ENCODE results near the gene KLF13. TPM values are rescaled to one million over a fixed set of nuclear protein-coding genes. Genes with fewer than 3 reads are reported as not detected.

The KLF13 gene
- total RNA-seq, 1 experiment from 2014 or later = 60.1 TPM

- no peaks in the 10 kb centered on the region for H3K27me3 ChIP-seq (ENCODE audit: insufficient read depth, low read length)
- no peak overlapping the region for H2AFZ ChIP-seq (ENCODE audit: low read depth, low read length, poor library complexity, severe bottlenecking)
- BruUV-seq (replicated peaks) = no TSS peak
- H3K27ac ChIP-seq (ENCODE audit: low read depth, low read length) = peak overlapping the region; percentile 29; the same call in 1 of the 2 replicates
- ChIA-PET RAD21 (ENCODE audit: low non-redundant PET in 1 of 2, low total read pairs in 2 of 2, uncharacterized antibody in 2 of 2, unreplicated experiment in 2 of 2) (no interaction called here), POLR2A (no interaction called here), CTCF (no interaction called here)
- H3K4me1 ChIP-seq (ENCODE audit: control insufficient read depth in 1 of 2, insufficient read depth in 2 of 2, low read length in 2 of 2) = peaks cover 22 to 25% of the 10 kb centered on the region in 2 experiments; a peak in 3 of 4 replicates
- no peaks in the 10 kb centered on the region for H3K9me3 ChIP-seq (ENCODE audit: control insufficient read depth in 1 of 2, insufficient read depth in 1 of 2, low read depth in 1 of 2, low read length in 2 of 2)
- no peaks in the 10 kb centered on the region for H4K20me1 ChIP-seq (ENCODE audit: insufficient read depth)
- no peak overlapping the region for H3K4me3 ChIP-seq (replicated peaks in 1 of 2; ENCODE audit: low read depth in 1 of 2, low read length in 2 of 2)
- H3K9me2 ChIP-seq (ENCODE audit: insufficient read depth) = no peaks in the 10 kb centered on the region
- intact Hi-C loops (cut with micrococcal nuclease) = no loop called here
- H3K36me3 ChIP-seq (ENCODE audit: control insufficient read depth in 1 of 2, insufficient read depth in 2 of 2, low read length in 2 of 2) = no peaks in the 10 kb centered on the region
- 0 out of 2 replicates have a peak overlapping the region, but pooled peaks have one; percentile 7 for H3K4me2 ChIP-seq (ENCODE audit: low read length)
- no peak for DNase-seq (ENCODE audit: low read depth, low spot score)
- no peak overlapping the region for H3K9ac ChIP-seq (ENCODE audit: low read length)
- H3K79me2 ChIP-seq (ENCODE audit: insufficient read depth, low read length) = peaks cover 42% of the 10 kb centered on the region; the same call in 1 of the 2 replicates
- TF ChIP-seq ATF3 (IDR thresholded peaks at IDR 0.05) (no peak), SIN3A (IDR thresholded peaks at IDR 0.05; ENCODE audit: low read depth) (no peak)
- ATAC-seq = no peak
Measured at GRCh38 chr15:31352911-31353811, 26.5 kb downstream of the KLF13 start.

GRCh38 chr15:31353931-31354330 lies 27.3 kb downstream of the KLF13 start:
- no peak overlapping the region for H2AFZ ChIP-seq (ENCODE audit: low read depth, low read length, poor library complexity, severe bottlenecking)
- no peaks in the 10 kb centered on the region for H4K20me1 ChIP-seq (ENCODE audit: insufficient read depth)
- H3K27ac ChIP-seq (ENCODE audit: low read depth, low read length) = peak overlapping the region; percentile 29; the same call in 1 of the 2 replicates
- ChIA-PET POLR2A (no interaction called here), CTCF (no interaction called here), RAD21 (ENCODE audit: low non-redundant PET in 1 of 2, low total read pairs in 2 of 2, uncharacterized antibody in 2 of 2, unreplicated experiment in 2 of 2) (no interaction called here)
- DNase-seq (ENCODE audit: low read depth, low spot score) = no peak
- peaks cover 22 to 25% of the 10 kb centered on the region in 2 experiments; a peak in 3 of 4 replicates for H3K4me1 ChIP-seq (ENCODE audit: control insufficient read depth in 1 of 2, insufficient read depth in 2 of 2, low read length in 2 of 2)
- no peak overlapping the region for H3K4me2 ChIP-seq (ENCODE audit: low read length)
- intact Hi-C loops (cut with micrococcal nuclease) = no loop called here
- BruUV-seq (replicated peaks) = no TSS peak
- H3K9ac ChIP-seq (ENCODE audit: low read length) = no peak overlapping the region
- peaks cover 46% of the 10 kb centered on the region for H3K79me2 ChIP-seq (ENCODE audit: insufficient read depth, low read length)
- ATAC-seq = no peak; the same call in 1 of the 2 replicates
- H3K27me3 ChIP-seq (ENCODE audit: insufficient read depth, low read length) = no peaks in the 10 kb centered on the region
- H3K4me3 ChIP-seq (replicated peaks in 1 of 2; ENCODE audit: low read depth in 1 of 2, low read length in 2 of 2) = no peak overlapping the region
- no peaks in the 10 kb centered on the region for H3K9me3 ChIP-seq (ENCODE audit: control insufficient read depth in 1 of 2, insufficient read depth in 1 of 2, low read depth in 1 of 2, low read length in 2 of 2)
- H3K9me2 ChIP-seq (ENCODE audit: insufficient read depth) = no peaks in the 10 kb centered on the region
- TF ChIP-seq ELF1 (IDR thresholded peaks at IDR 0.05; ENCODE audit: borderline replicate concordance, low read depth) (no peak), YY1 (IDR thresholded peaks at IDR 0.05; ENCODE audit: extremely low read depth, insufficient replicate concordance, low read depth, low read length) (no peak), POLR2A (IDR thresholded peaks at IDR 0.05; ENCODE audit: borderline replicate concordance, extremely low read depth, insufficient read depth, insufficient read length) (no peak), RAD21 (IDR thresholded peaks at IDR 0.05; ENCODE audit: low read depth) (no peak), ZFX (IDR thresholded peaks at IDR 0.05) (no peak), FOSL1 (IDR thresholded peaks at IDR 0.05; ENCODE audit: low read depth) (no peak), POLR2AphosphoS5 (IDR thresholded peaks at IDR 0.05; ENCODE audit: low read depth, low read length) (no peak), EZH2phosphoT487 (IDR thresholded peaks at IDR 0.05; ENCODE audit: borderline replicate concordance) (no peak), EGR1 (IDR thresholded peaks at IDR 0.05; ENCODE audit: low read depth) (no peak), TCF7L2 (IDR thresholded peaks at IDR 0.05; ENCODE audit: borderline replicate concordance, extremely low read depth, insufficient read depth, insufficient read length) (no peak), SRF (IDR thresholded peaks at IDR 0.05; ENCODE audit: low read depth) (no peak), ZBTB33 (IDR thresholded peaks at IDR 0.05; ENCODE audit: extremely low read depth, insufficient replicate concordance, low read length) (no peak), EZH2 (IDR thresholded peaks at IDR 0.05) (no peak), ZNF274 (IDR thresholded peaks at IDR 0.05; ENCODE audit: low read depth, low read length) (no peak)
- H3K36me3 ChIP-seq (ENCODE audit: control insufficient read depth in 1 of 2, insufficient read depth in 2 of 2, low read length in 2 of 2) = no peaks in the 10 kb centered on the region

Data from HCT116 (cell line).